Endothelial cell (in vitro differentiated cells): ENCODE measurements around the gene KIAA1958. TPM values are rescaled to one million over a fixed set of nuclear protein-coding genes. Genes with fewer than 3 reads are reported as not detected.

Experiments
- DNase-seq: peaks from one replicate; pipeline ENCODE4 v3.0.0; 2021; ENCODE audit warnings: low spot score
- H3K27ac Mint-ChIP-seq: one replicate; pipeline ENCODE4 v1.8.0; 2021; ENCODE audit warnings: mixed read lengths, inconsistent platforms; ENCODE audit not compliant: unreplicated experiment
- H3K27me3 Mint-ChIP-seq: one replicate; pipeline ENCODE4 v1.8.0; 2021; ENCODE audit warnings: mild to moderate bottlenecking, moderate library complexity, mixed read lengths, inconsistent platforms; ENCODE audit not compliant: unreplicated experiment
- H3K36me3 Mint-ChIP-seq: one replicate; pipeline ENCODE4 v1.8.0; 2021; ENCODE audit warnings: mild to moderate bottlenecking, low read depth, mixed read lengths, inconsistent platforms; ENCODE audit not compliant: unreplicated experiment
- H3K4me1 Mint-ChIP-seq: one replicate; pipeline ENCODE4 v1.8.0; 2021; ENCODE audit warnings: mild to moderate bottlenecking, mixed read lengths, inconsistent platforms; ENCODE audit not compliant: unreplicated experiment
- H3K4me3 Mint-ChIP-seq: one replicate; pipeline ENCODE4 v1.8.0; 2021; ENCODE audit warnings: mild to moderate bottlenecking, mixed read lengths, inconsistent platforms; ENCODE audit not compliant: unreplicated experiment
- H3K9me3 Mint-ChIP-seq: one replicate; pipeline ENCODE4 v1.8.0; 2021; ENCODE audit warnings: mixed read lengths, inconsistent platforms; ENCODE audit not compliant: unreplicated experiment
- total RNA-seq: library from RNA; stranded (reverse); fragmentation: NEBNext Ultra II Directional; extraction: Animal tissue kit (Norgen Biotek cat#: 25700); gene quantifications from one replicate; pipeline ENCODE4 v1.2.1, GENCODE V29; 2021; ENCODE audit not compliant: unreplicated experiment
- TF ChIP-seq, protein P1 (sequence below): fragments of 200-600 bp; sonication (generic); IDR thresholded peaks from one replicate; pipeline ENCODE4 v1.5.0; 2021; ENCODE audit warnings: antibody characterized with exemption; ENCODE audit not compliant: unreplicated experiment

The KIAA1958 gene
- total RNA-seq, 1 donor from 2014 or later, result 15.1 TPM

DNA sequence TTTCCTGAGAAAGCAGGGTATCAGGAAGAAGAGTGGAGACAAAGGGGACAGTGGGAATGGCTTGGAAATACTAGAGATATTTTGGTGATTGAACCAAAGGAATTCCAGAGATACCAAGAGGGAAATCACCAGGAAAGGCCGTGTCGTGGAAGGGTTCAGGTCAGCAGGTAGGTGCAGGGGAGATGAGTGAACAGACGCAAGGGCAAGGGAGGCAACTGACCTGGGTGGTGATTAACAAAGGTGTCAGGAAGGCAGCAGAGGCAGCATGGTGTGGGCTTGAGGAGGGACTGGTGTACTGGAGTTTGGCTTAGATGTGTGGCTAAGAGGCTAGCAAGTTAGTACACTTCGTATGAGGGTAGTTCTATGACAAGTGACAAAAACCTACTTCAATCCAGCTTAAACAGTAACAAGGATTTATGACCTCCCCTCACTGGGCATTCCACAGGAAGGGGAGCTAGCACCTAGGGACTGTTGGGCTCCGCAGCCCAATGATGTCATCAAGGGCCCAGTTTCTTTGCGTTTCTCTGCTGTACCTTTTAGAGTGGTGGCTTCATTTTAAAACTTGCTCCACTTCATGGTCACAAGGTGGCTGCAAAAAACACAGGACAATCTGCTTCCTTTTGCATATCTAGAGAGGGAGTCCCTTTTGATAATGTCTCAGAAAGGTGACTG is 194.2 kb downstream of the KIAA1958 start:
- Mint-ChIP-seq H3K4me1 (peaks cover 9% of the 10 kb centered on the region), H3K9me3 (peaks cover 3% of the 10 kb centered on the region), H3K4me3 (no peak overlapping the region), H3K27ac (no peak overlapping the region), H3K36me3 (peaks cover 7% of the 10 kb centered on the region), H3K27me3 (peaks cover 2% of the 10 kb centered on the region)
- DNase-seq, result no peak
- TF ChIP-seq, protein P1, sequence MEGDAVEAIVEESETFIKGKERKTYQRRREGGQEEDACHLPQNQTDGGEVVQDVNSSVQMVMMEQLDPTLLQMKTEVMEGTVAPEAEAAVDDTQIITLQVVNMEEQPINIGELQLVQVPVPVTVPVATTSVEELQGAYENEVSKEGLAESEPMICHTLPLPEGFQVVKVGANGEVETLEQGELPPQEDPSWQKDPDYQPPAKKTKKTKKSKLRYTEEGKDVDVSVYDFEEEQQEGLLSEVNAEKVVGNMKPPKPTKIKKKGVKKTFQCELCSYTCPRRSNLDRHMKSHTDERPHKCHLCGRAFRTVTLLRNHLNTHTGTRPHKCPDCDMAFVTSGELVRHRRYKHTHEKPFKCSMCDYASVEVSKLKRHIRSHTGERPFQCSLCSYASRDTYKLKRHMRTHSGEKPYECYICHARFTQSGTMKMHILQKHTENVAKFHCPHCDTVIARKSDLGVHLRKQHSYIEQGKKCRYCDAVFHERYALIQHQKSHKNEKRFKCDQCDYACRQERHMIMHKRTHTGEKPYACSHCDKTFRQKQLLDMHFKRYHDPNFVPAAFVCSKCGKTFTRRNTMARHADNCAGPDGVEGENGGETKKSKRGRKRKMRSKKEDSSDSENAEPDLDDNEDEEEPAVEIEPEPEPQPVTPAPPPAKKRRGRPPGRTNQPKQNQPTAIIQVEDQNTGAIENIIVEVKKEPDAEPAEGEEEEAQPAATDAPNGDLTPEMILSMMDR, result no peak

- DNase-seq, result no peak
- Mint-ChIP-seq H3K4me1 (no peaks in the 10 kb centered on the region), H3K9me3 (no peaks in the 10 kb centered on the region), H3K27ac (no peak overlapping the region), H3K4me3 (no peak overlapping the region), H3K36me3 (peaks cover 15% of the 10 kb centered on the region), H3K27me3 (no peaks in the 10 kb centered on the region)
- TF ChIP-seq, protein P1, result no peak
These were observed 202.6 kb downstream of the KIAA1958 start for GRCh38 chr9:112689161-112689740.

DNA sequence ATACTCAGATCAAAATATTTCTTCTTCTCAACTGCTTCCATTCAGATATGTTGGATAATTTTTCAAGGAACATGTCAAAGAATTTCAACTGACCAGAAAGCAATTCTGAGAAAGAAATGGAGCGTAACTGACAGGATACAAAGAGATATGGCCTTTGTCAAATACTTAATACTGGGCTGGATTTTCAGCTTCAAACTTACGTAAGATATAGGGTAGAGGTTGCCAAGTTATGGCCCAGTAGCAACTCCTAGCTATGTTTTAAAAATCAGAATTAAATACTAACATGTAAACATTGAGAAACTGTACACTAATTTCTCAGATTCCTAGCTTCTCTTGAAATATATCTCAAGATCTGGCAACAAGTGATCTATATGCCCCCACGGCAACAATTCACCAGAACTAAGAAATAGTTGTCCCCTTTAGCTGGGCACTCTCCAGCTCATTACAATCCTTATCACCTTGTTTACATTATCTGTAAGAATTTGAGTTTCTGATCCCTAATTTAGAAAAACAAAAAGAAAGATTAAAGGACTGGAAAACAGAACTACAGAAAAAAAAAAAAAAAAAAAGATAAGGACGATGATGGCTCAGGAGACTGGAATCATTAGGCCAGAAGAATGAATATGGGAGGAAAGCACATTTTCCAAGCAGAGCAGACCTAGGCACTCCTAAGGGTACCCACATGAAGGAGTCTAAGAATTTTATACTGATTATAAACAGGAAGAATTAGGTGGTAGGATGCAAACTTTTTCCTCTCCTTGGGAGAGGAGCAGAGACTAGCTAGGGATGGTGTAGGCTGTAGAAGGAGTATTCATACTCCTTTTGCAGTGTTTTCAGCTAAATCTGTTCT is 208.3 kb downstream of the KIAA1958 start:
- TF ChIP-seq, protein P1, result no peak
- no peak overlapping the region for H3K27ac Mint-ChIP-seq
- no peak for DNase-seq
- no peaks in the 10 kb centered on the region for H3K9me3 Mint-ChIP-seq
- H3K4me3 Mint-ChIP-seq, result no peak overlapping the region
- no peaks in the 10 kb centered on the region for H3K4me1 Mint-ChIP-seq
- no peaks in the 10 kb centered on the region for H3K27me3 Mint-ChIP-seq
- peaks cover 15% of the 10 kb centered on the region for H3K36me3 Mint-ChIP-seq

DNA sequence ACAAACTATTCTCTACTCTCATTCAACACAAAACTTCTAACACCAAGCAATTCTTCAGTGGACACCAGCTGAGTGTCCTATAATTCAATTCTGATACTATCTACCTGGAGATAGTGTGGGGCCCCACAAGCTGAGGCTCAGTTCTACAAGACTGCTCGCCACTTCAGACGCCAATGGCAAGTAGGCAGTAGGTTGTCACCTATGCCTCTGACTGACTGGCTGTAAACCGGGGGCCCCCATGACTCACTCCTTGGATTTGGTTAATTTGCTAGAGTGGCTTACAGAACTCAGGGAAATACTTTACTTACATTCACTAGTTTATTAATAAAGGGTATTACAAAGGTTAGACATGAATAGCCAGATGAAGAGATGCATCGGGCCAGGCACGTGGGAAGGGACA is 209.8 kb downstream of the KIAA1958 start:
- no peaks in the 10 kb centered on the region for H3K4me1 Mint-ChIP-seq
- H3K9me3 Mint-ChIP-seq, result no peaks in the 10 kb centered on the region
- H3K4me3 Mint-ChIP-seq, result no peak overlapping the region
- TF ChIP-seq, protein P1, result no peak
- peaks cover 10% of the 10 kb centered on the region for H3K36me3 Mint-ChIP-seq
- H3K27ac Mint-ChIP-seq, result no peak overlapping the region
- no peaks in the 10 kb centered on the region for H3K27me3 Mint-ChIP-seq
- no peak for DNase-seq

DNA sequence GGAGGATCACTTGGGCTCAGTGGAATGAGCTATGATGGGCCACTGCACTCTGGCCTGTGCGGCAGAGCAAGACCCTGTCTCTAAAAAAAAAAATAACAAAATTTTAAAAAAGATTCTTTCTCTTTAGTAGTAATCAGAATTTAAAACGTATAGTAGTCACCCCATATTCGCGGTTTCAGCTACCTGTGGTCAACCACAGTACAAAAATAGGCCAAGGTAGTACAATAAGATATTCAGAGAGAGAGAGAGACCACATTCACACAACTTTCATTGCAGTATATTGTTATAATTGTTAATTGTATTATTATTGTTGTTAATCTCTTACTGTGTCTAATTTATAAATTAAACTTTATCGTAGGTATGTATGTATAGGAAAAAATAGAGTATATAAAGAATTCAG is 212.6 kb downstream of the KIAA1958 start:
- no peak for DNase-seq
- no peaks in the 10 kb centered on the region for H3K36me3 Mint-ChIP-seq
- no peaks in the 10 kb centered on the region for H3K27me3 Mint-ChIP-seq
- H3K4me3 Mint-ChIP-seq, result no peak overlapping the region
- no peaks in the 10 kb centered on the region for H3K4me1 Mint-ChIP-seq
- TF ChIP-seq, protein P1, result no peak
- no peak overlapping the region for H3K27ac Mint-ChIP-seq
- no peaks in the 10 kb centered on the region for H3K9me3 Mint-ChIP-seq
